Renal cortical epithelial cell (primary cell): ENCODE measurements around the gene PRXL2B. TPM values are rescaled to one million over a fixed set of nuclear protein-coding genes. Genes with fewer than 3 reads are reported as not detected.
"Not testable (repeated sequence)": the region's sequence is repeated elsewhere in the genome, so short reads cannot be mapped to it uniquely, and the experiment has no call there.

Experiments used
- DNase-seq: peaks from one replicate; pipeline ENCODE4 v3.0.0-alpha.2; 2011; ENCODE audit warnings: low read depth
- total RNA-seq: library from RNA; depleted of rRNA; stranded (reverse); fragments of >200 nt; gene quantifications from 2 replicates; pipeline ENCODE4 v1.2.3, GENCODE V29; 2014

PRXL2B gene
- total RNA-seq, 1 donor from 2014 or later = 27.1 TPM

GRCh38 chr1:2550309-2550861 is 36.2 kb upstream of the PRXL2B start:
- DNase-seq = not testable (repeated sequence)

- not testable (repeated sequence) for DNase-seq
Observed at GRCh38 chr1:2551544-2551943, 35.0 kb upstream of the PRXL2B start.

GRCh38 chr1:2552189-2552588 is 34.4 kb upstream of the PRXL2B start:
- no peak for DNase-seq

- not testable (repeated sequence) for DNase-seq
Observed at GRCh38 chr1:2553076-2553475, 33.5 kb upstream of the PRXL2B start.

GRCh38 chr1:2553871-2554620 is 32.5 kb upstream of the PRXL2B start:
- DNase-seq = no peak

GRCh38 chr1:2554621-2555387 is 31.8 kb upstream of the PRXL2B start:
- DNase-seq = no peak

- DNase-seq = peak; percentile 29
Observed at GRCh38 chr1:2555634-2556276, 30.8 kb upstream of the PRXL2B start.

- peak; percentile 19 for DNase-seq
Observed at GRCh38 chr1:2556277-2556677, 30.3 kb upstream of the PRXL2B start, which contains the start of gene TNFRSF14. Gene TNFRSF14 (plus strand): TSS chr1:2556371. CDS start chr1:2556665, 294 bp downstream.

GRCh38 chr1:2556678-2557481 is 29.7 kb upstream of the PRXL2B start:
- DNase-seq = no peak

- DNase-seq = no peak
Observed at GRCh38 chr1:2557482-2558400, 28.8 kb upstream of the PRXL2B start.

GRCh38 chr1:2558420-2558819 is 28.2 kb upstream of the PRXL2B start:
- no peak for DNase-seq

- no peak for DNase-seq
Observed at GRCh38 chr1:2558861-2559260, 27.7 kb upstream of the PRXL2B start.

GRCh38 chr1:2559509-2560298 is 26.9 kb upstream of the PRXL2B start:
- no peak for DNase-seq

GRCh38 chr1:2560299-2561073 is 26.1 kb upstream of the PRXL2B start:
- no peak for DNase-seq

GRCh38 chr1:2561446-2561845 is 25.1 kb upstream of the PRXL2B start:
- no peak for DNase-seq

GRCh38 chr1:2561898-2562895 is 24.4 kb upstream of the PRXL2B start:
- no peak for DNase-seq

- DNase-seq = no peak
Observed at GRCh38 chr1:2563205-2563604, 23.4 kb upstream of the PRXL2B start.
